HCT116 (cell line): ENCODE results near the gene IGDCC3.

Experiments
- MAX ChIP-seq: IDR thresholded peaks from 2 replicates; pipeline ENCODE4 v1.6.1; 2012
- YY1 ChIP-seq: IDR thresholded peaks from 2 replicates; pipeline ENCODE4 v1.6.1; 2011; ENCODE audit warnings: low read length, low read depth, moderate library complexity, mild to moderate bottlenecking; ENCODE audit not compliant: insufficient replicate concordance; ENCODE audit errors: extremely low read depth

DNA sequence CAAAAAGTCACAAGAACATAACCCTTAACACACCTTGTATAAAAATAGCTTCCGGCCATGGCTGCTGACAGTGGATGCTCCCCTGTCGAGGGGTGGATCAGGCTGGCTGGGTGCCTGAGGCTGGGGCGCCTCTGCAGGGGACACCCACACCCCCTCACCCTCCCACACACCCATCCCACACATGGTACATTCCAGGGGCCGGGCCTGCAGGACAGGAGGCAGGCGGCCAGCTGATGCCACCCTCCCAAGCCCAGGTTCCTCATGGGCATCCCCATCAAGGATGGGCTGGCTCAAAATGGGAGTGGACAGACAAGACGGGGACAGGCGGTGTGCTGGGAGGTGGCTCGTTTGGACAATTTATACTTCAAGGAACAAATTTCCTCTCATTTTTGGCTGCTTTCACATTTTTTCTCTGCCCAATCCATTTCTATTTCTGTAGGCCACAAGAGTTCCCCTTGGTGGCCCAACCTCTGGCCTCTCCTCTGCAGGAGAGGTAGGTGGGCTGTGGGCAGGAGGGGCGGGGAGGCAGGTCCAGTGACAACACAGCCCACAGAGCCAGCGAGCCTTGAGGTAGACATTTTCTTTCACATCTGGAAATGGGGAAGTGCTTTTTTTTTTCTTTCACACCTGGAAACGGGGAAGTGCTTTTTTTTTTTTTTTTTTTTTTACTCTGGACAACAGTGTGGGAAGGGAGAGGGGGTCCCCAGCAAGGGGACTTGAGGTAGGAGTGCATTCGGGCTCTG lies 50.0 kb downstream of the IGDCC3 start:
- TF ChIP-seq YY1 (no peak), MAX (no peak)
